GM18517 (cell line): ENCODE measurements around the gene TMEM164.

Experiments
- ATAC-seq: cut with Tn5 transposase; IDR thresholded peaks from one replicate; pipeline ENCODE4 v1.9.1; 2021; ENCODE audit warnings: mild to moderate bottlenecking, moderate library complexity; ENCODE audit not compliant: unreplicated experiment

The TMEM164 gene

GRCh38 chrX:110062919-110063318 lies 60.0 kb downstream of the TMEM164 start:
- ATAC-seq: no peak

- no peak for ATAC-seq
Observed at GRCh38 chrX:110066488-110067225, 63.7 kb downstream of the TMEM164 start.

GRCh38 chrX:110070970-110071369 lies 68.1 kb downstream of the TMEM164 start:
- no peak for ATAC-seq

GRCh38 chrX:110081320-110081719 lies 78.4 kb downstream of the TMEM164 start:
- ATAC-seq: no peak

GRCh38 chrX:110081740-110082139 lies 78.8 kb downstream of the TMEM164 start:
- no peak for ATAC-seq

GRCh38 chrX:110082161-110082560 lies 79.2 kb downstream of the TMEM164 start:
- ATAC-seq: no peak

- ATAC-seq: peak; percentile 15
Observed at GRCh38 chrX:110086162-110086915, 83.4 kb downstream of the TMEM164 start.

- peak; percentile 50 for ATAC-seq
Observed at GRCh38 chrX:110086916-110087484, 84.1 kb downstream of the TMEM164 start.

GRCh38 chrX:110087485-110088356 lies 84.8 kb downstream of the TMEM164 start:
- no peak for ATAC-seq

- ATAC-seq: no peak
Observed at GRCh38 chrX:110089656-110090403, 86.9 kb downstream of the TMEM164 start.

- no peak for ATAC-seq
Observed at GRCh38 chrX:110097920-110098319, 95.0 kb downstream of the TMEM164 start.

GRCh38 chrX:110103344-110103743 lies 100.4 kb downstream of the TMEM164 start:
- no peak for ATAC-seq

- no peak for ATAC-seq
Observed at GRCh38 chrX:110104078-110104477, 101.2 kb downstream of the TMEM164 start.

- ATAC-seq: no peak
Observed at GRCh38 chrX:110108381-110108821, 105.5 kb downstream of the TMEM164 start.

GRCh38 chrX:110114260-110114776 lies 111.4 kb downstream of the TMEM164 start:
- ATAC-seq: no peak

- no peak for ATAC-seq
Observed at GRCh38 chrX:110116066-110116980, 113.4 kb downstream of the TMEM164 start.

GRCh38 chrX:110118530-110118929 lies 115.6 kb downstream of the TMEM164 start:
- ATAC-seq: no peak

- ATAC-seq: no peak
Observed at GRCh38 chrX:110119480-110119879, 116.6 kb downstream of the TMEM164 start.

GRCh38 chrX:110120025-110120424 lies 117.1 kb downstream of the TMEM164 start:
- no peak for ATAC-seq
